Adrenal gland (tissue), 5 donors: ENCODE results near the gene DHX57.

Experiments
- CTCF ChIP-seq, 6 experiments: fragments of 450-650 bp in 4 of 6; fragments of 200-600 bp in 2 of 6; sonication (generic) in 1 of 6; IDR thresholded peaks; 1 replicate in 5 of 6; 2 replicates in 1 of 6; pipeline versions ENCODE4 v1.5.1 to v1.8.0; 2016 to 2021; ENCODE audit warnings: antibody characterized with exemption in 6 of 6, mild to moderate bottlenecking in 2 of 6, moderate library complexity in 1 of 6
- POLR2A ChIP-seq, 2 donors: fragments of 450-650 bp; IDR thresholded peaks; one replicate each; pipeline ENCODE4 v1.6.1; 2017; ENCODE audit warnings: antibody characterized with exemption in 2 of 2, mild to moderate bottlenecking in 2 of 2, moderate library complexity in 1 of 2
- donor health status: DM: no; HTN: no; CAD: no.

GRCh38 chr2:38850045-38850444, 25.7 kb downstream of the DHX57 start:
- TF ChIP-seq CTCF (IDR thresholded peaks at IDR 0.05) (no peak), POLR2A (IDR thresholded peaks at IDR 0.05) (no peak)
